ENCODE measurements around the gene MAP3K19.

DNA sequence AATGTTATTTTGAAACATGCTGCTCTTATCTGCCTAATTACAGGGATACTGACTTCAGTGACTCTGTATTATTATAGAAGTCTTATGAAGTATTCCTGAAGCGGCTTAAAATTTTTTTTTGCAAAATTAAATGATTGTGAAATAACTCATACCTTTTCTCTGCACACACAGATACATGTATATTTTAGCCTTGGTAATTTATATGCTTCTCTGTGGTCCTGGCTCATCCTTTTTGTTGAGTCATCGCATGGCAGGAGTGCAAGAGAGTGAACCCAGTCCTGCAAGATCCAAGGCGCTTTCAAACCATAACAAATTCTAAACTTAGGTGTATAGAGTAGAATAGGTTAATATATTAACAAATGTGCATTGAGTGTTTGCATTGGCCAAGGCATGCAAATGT, 120.1 kb downstream of the MAP3K19 start:
- TF ChIP-seq, protein P1, sequence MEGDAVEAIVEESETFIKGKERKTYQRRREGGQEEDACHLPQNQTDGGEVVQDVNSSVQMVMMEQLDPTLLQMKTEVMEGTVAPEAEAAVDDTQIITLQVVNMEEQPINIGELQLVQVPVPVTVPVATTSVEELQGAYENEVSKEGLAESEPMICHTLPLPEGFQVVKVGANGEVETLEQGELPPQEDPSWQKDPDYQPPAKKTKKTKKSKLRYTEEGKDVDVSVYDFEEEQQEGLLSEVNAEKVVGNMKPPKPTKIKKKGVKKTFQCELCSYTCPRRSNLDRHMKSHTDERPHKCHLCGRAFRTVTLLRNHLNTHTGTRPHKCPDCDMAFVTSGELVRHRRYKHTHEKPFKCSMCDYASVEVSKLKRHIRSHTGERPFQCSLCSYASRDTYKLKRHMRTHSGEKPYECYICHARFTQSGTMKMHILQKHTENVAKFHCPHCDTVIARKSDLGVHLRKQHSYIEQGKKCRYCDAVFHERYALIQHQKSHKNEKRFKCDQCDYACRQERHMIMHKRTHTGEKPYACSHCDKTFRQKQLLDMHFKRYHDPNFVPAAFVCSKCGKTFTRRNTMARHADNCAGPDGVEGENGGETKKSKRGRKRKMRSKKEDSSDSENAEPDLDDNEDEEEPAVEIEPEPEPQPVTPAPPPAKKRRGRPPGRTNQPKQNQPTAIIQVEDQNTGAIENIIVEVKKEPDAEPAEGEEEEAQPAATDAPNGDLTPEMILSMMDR (IDR thresholded peaks at IDR 0.05; ENCODE audit: insufficient read depth, low read depth, low read length), result no peak
- no peak for TF ChIP-seq EZH2 (IDR thresholded peaks at IDR 0.05; ENCODE audit: insufficient read depth, low read length)
